ENCODE results near the gene CXXC5. TPM values are rescaled to one million over a fixed set of nuclear protein-coding genes. Genes with fewer than 3 reads are reported as not detected.

CXXC5 gene
- total and polyA plus RNA-seq, 2 of the 4 experiments (the other 2 are of a cell fraction): 24.9 to 35.7 TPM

GRCh38 chr5:139635606-139636206 is 12.4 kb upstream of the CXXC5 start:
- no peak overlapping the region for H3K4me2 ChIP-seq (ENCODE audit: low read depth, low read length)
- H4K20me1 ChIP-seq (ENCODE audit: insufficient read depth, low read length): peaks cover 14% of the 10 kb centered on the region
- no TSS peak for BruUV-seq (replicated peaks)
- no peaks in the 10 kb centered on the region for H3K36me3 ChIP-seq (ENCODE audit: control insufficient read depth, insufficient read depth, low read length)
- no peak overlapping the region for H3K56ac ChIP-seq (ENCODE audit: extremely low read depth, insufficient read depth, low read length)
- in situ Hi-C loops (cut with MboI; ENCODE audit: low sequenced_read_pairs): loop anchor here (25.0 kb wide), 1 partner anchor 477 kb away; the partner anchor contains the start of gene PURA
- dilution Hi-C loops (cut with HindIII; ENCODE audit: low sequenced_read_pairs, unreplicated experiment): loop anchor here (25.0 kb wide), 1 partner anchor 127 kb away; no protein-coding TSS in a partner anchor
- no peak overlapping the region for H3K9ac ChIP-seq (ENCODE audit: low read depth, low read length)
- H3K23ac ChIP-seq (ENCODE audit: low read depth, low read length): no peak overlapping the region
- DNase-seq (peak; percentile 95), ATAC-seq (ENCODE audit: low read depth) (peak; percentile 33)
- peak overlapping the region; percentile 68 for H2AFZ ChIP-seq (replicated peaks; ENCODE audit: low read length, poor library complexity)
- H2BK120ac ChIP-seq (ENCODE audit: low read depth, low read length): peak overlapping the region; percentile 45
- H3K9me3 ChIP-seq (ENCODE audit: control insufficient read depth, insufficient read depth, low read length): no peaks in the 10 kb centered on the region
- H4K91ac ChIP-seq (ENCODE audit: insufficient read depth, low read depth, low read length): peak overlapping the region; percentile 36; the same call in 1 of the 2 replicates
- H3K4me3 ChIP-seq (ENCODE audit: insufficient read depth, low read depth, low read length): no peak overlapping the region
- H2AK9ac ChIP-seq (replicated peaks; ENCODE audit: low read depth, low read length, poor library complexity): peak overlapping the region; percentile 91
- H4K5ac ChIP-seq (ENCODE audit: low read depth, low read length): no peak overlapping the region
- H3K18ac ChIP-seq (ENCODE audit: low read depth, low read length): no peak overlapping the region
- ChIA-PET CTCF (interaction anchor here (0.7 to 6.7 kb wide), 6 partner anchors 8 to 131 kb away, joined by 3 to 59 read pairs (median 12); partner anchors contain the start of gene CXXC5), POLR2A (ENCODE audit: unreplicated experiment) (no interaction called here)
- peaks cover 4 to 43% of the 10 kb centered on the region in 2 experiments; a peak in 3 of 4 replicates for H3K79me1 ChIP-seq (ENCODE audit: low read depth in 1 of 2, low read length in 2 of 2)
- intact Hi-C loops (cut with micrococcal nuclease): loop anchor here (10.0 kb wide), 1 partner anchor 209 kb away; no protein-coding TSS in a partner anchor
- H3K9me1 ChIP-seq (ENCODE audit: insufficient read depth, low read length): peaks cover 19% of the 10 kb centered on the region
- H3K4me1 ChIP-seq (ENCODE audit: control insufficient read depth, insufficient read depth, low read length): peaks cover 23% of the 10 kb centered on the region
- H3K4ac ChIP-seq (ENCODE audit: low read depth, low read length): peak overlapping the region; percentile 48
- 0 out of 2 replicates have a peak overlapping the region, but pooled peaks have one; percentile 9 for H2BK20ac ChIP-seq (ENCODE audit: low read depth, low read length)
- H3K27me3 ChIP-seq (ENCODE audit: control insufficient read depth, insufficient read depth, low read length): no peaks in the 10 kb centered on the region
- no peak overlapping the region for H2BK15ac ChIP-seq (ENCODE audit: low read depth, low read length)
- H2AK5ac ChIP-seq (ENCODE audit: low read depth, low read length): no peak overlapping the region
- TF ChIP-seq RCOR1 (IDR thresholded peaks at IDR 0.05; ENCODE audit: insufficient replicate concordance, low read length): peak; percentile 94
- no peak for TF ChIP-seq FOS (IDR thresholded peaks at IDR 0.05; ENCODE audit: low read depth, low read length)
- peak; percentile 77 for TF ChIP-seq RAD21 (IDR thresholded peaks at IDR 0.05; ENCODE audit: low read length)
- TF ChIP-seq, protein P1, sequence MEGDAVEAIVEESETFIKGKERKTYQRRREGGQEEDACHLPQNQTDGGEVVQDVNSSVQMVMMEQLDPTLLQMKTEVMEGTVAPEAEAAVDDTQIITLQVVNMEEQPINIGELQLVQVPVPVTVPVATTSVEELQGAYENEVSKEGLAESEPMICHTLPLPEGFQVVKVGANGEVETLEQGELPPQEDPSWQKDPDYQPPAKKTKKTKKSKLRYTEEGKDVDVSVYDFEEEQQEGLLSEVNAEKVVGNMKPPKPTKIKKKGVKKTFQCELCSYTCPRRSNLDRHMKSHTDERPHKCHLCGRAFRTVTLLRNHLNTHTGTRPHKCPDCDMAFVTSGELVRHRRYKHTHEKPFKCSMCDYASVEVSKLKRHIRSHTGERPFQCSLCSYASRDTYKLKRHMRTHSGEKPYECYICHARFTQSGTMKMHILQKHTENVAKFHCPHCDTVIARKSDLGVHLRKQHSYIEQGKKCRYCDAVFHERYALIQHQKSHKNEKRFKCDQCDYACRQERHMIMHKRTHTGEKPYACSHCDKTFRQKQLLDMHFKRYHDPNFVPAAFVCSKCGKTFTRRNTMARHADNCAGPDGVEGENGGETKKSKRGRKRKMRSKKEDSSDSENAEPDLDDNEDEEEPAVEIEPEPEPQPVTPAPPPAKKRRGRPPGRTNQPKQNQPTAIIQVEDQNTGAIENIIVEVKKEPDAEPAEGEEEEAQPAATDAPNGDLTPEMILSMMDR (conservative IDR thresholded peaks at IDR 0.05; ENCODE audit: low read depth, low read length): peak; percentile 77
- TF ChIP-seq MXI1 (IDR thresholded peaks at IDR 0.05; ENCODE audit: borderline replicate concordance, low read depth, low read length): peak; percentile 35; the same call in 1 of the 2 replicates
- TF ChIP-seq SMC3 (IDR thresholded peaks at IDR 0.05; ENCODE audit: low read depth, low read length): peak; percentile 59
- peak overlapping the region; percentile 58; the same call in 1 of the 2 replicates for H3K14ac ChIP-seq (replicated peaks; ENCODE audit: low read depth, low read length)
- no peak overlapping the region for H3K27ac ChIP-seq (ENCODE audit: insufficient read depth, low read length)
- H2BK5ac ChIP-seq (ENCODE audit: low read depth, low read length, poor library complexity, severe bottlenecking): no peak overlapping the region
- H4K8ac ChIP-seq (ENCODE audit: low read depth in 2 of 2, low read length in 2 of 2): peak overlapping the region in 1 of 2 experiments; percentile 12; a peak in 1 of 4 replicates

Measured in IMR-90 (cell line).